ENCODE data around the gene ABCC2. TPM values are rescaled to one million over a fixed set of nuclear protein-coding genes. Genes with fewer than 3 reads are reported as not detected.
A peak's percentile ranks its signal among the peaks of the same experiment; 100 is the strongest.

ABCC2 gene
- total RNA-seq, 1 donor from 2014 or later: 11.0 TPM

DNA sequence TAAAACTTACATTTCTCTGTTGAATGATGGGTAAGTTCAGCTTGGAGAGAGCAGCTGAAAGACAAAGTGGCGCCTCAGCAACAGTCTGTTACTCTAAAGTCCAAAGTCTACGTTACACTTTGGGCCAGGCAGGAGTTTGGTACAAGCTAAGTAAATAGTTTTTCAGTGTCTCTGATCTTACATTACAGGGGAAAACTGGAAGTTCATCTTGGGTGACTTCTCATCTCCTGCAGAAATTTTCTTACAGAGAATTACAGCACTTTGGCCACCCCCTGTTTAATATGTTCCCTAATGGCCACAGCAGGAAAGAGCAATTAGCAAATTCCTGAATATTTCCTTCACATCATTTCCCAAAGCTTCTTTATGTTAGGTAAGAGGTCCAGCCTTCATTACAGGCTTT is 67.1 kb downstream of the ABCC2 start:
- H3K36me3 Mint-ChIP-seq: no peaks in the 10 kb centered on the region
- TF ChIP-seq, protein P1, sequence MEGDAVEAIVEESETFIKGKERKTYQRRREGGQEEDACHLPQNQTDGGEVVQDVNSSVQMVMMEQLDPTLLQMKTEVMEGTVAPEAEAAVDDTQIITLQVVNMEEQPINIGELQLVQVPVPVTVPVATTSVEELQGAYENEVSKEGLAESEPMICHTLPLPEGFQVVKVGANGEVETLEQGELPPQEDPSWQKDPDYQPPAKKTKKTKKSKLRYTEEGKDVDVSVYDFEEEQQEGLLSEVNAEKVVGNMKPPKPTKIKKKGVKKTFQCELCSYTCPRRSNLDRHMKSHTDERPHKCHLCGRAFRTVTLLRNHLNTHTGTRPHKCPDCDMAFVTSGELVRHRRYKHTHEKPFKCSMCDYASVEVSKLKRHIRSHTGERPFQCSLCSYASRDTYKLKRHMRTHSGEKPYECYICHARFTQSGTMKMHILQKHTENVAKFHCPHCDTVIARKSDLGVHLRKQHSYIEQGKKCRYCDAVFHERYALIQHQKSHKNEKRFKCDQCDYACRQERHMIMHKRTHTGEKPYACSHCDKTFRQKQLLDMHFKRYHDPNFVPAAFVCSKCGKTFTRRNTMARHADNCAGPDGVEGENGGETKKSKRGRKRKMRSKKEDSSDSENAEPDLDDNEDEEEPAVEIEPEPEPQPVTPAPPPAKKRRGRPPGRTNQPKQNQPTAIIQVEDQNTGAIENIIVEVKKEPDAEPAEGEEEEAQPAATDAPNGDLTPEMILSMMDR (conservative IDR thresholded peaks at IDR 0.05): no peak
- H3K4me1 Mint-ChIP-seq (ENCODE audit: unreplicated experiment): peaks cover 18% of the 10 kb centered on the region
- no peak for DNase-seq (ENCODE audit: extremely low spot score, unreplicated experiment)
- no peaks in the 10 kb centered on the region for H3K9me3 Mint-ChIP-seq
- no peak overlapping the region for H3K4me3 Mint-ChIP-seq
- peak overlapping the region; percentile 17 for H3K27ac Mint-ChIP-seq
- H3K27me3 Mint-ChIP-seq: no peaks in the 10 kb centered on the region

GRCh38 chr10:99850021-99850766 is 67.8 kb downstream of the ABCC2 start:
- TF ChIP-seq, protein P1 (conservative IDR thresholded peaks at IDR 0.05): no peak
- no peak overlapping the region for H3K4me3 Mint-ChIP-seq
- peak overlapping the region; percentile 17 for H3K27ac Mint-ChIP-seq
- no peaks in the 10 kb centered on the region for H3K27me3 Mint-ChIP-seq
- H3K4me1 Mint-ChIP-seq (ENCODE audit: unreplicated experiment): peaks cover 22% of the 10 kb centered on the region
- no peaks in the 10 kb centered on the region for H3K9me3 Mint-ChIP-seq
- H3K36me3 Mint-ChIP-seq: no peaks in the 10 kb centered on the region
- no peak for DNase-seq (ENCODE audit: extremely low spot score, unreplicated experiment)

- H3K36me3 Mint-ChIP-seq: no peaks in the 10 kb centered on the region
- H3K4me1 Mint-ChIP-seq (ENCODE audit: unreplicated experiment): peaks cover 22% of the 10 kb centered on the region
- no peak overlapping the region for H3K4me3 Mint-ChIP-seq
- H3K9me3 Mint-ChIP-seq: no peaks in the 10 kb centered on the region
- peak overlapping the region; percentile 52 for H3K27ac Mint-ChIP-seq
- DNase-seq (ENCODE audit: extremely low spot score, unreplicated experiment): no peak
- TF ChIP-seq, protein P1 (conservative IDR thresholded peaks at IDR 0.05): no peak
- H3K27me3 Mint-ChIP-seq: no peaks in the 10 kb centered on the region
These were observed 68.4 kb downstream of the ABCC2 start for GRCh38 chr10:99850767-99851340.

DNA sequence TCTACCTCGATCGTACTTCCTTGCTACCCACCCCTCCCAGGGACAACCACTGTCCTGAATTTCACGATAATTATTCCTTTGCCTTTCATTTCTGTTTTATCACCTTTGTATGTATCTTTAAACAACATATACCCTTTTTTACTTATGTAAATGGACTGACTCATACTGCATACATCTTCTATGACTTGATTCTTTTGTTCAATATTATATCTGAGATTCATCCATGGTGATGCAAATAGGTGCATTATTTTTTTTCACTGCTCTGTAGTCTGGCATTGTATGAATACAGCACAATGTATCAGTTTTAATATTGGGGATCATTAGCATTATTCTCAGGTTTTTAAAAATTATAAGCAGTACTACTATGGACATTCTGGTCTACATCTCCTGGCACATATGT is 69.4 kb downstream of the ABCC2 start:
- H3K36me3 Mint-ChIP-seq: no peaks in the 10 kb centered on the region
- no peaks in the 10 kb centered on the region for H3K9me3 Mint-ChIP-seq
- no peak overlapping the region for H3K27ac Mint-ChIP-seq
- no peak for DNase-seq (ENCODE audit: extremely low spot score, unreplicated experiment)
- no peaks in the 10 kb centered on the region for H3K27me3 Mint-ChIP-seq
- H3K4me3 Mint-ChIP-seq: no peak overlapping the region
- H3K4me1 Mint-ChIP-seq (ENCODE audit: unreplicated experiment): peaks cover 22% of the 10 kb centered on the region
- TF ChIP-seq, protein P1 (conservative IDR thresholded peaks at IDR 0.05): no peak

- no peak overlapping the region for H3K4me3 Mint-ChIP-seq
- no peaks in the 10 kb centered on the region for H3K36me3 Mint-ChIP-seq
- H3K9me3 Mint-ChIP-seq: no peaks in the 10 kb centered on the region
- peaks cover 22% of the 10 kb centered on the region for H3K4me1 Mint-ChIP-seq (ENCODE audit: unreplicated experiment)
- no peak for DNase-seq (ENCODE audit: extremely low spot score, unreplicated experiment)
- TF ChIP-seq, protein P1 (conservative IDR thresholded peaks at IDR 0.05): no peak
- H3K27me3 Mint-ChIP-seq: no peaks in the 10 kb centered on the region
- no peak overlapping the region for H3K27ac Mint-ChIP-seq
These were observed 70.2 kb downstream of the ABCC2 start for GRCh38 chr10:99852481-99853213.
